ENCODE measurements around the gene ALDH7A1. TPM values are rescaled to one million over a fixed set of nuclear protein-coding genes. Genes with fewer than 3 reads are reported as not detected.
A peak's percentile ranks its signal among the peaks of the same experiment; 100 is the strongest.

ALDH7A1 gene
- total and polyA plus RNA-seq, 11 donors: 12.3 to 67.6 (median 30.9) TPM

DNA sequence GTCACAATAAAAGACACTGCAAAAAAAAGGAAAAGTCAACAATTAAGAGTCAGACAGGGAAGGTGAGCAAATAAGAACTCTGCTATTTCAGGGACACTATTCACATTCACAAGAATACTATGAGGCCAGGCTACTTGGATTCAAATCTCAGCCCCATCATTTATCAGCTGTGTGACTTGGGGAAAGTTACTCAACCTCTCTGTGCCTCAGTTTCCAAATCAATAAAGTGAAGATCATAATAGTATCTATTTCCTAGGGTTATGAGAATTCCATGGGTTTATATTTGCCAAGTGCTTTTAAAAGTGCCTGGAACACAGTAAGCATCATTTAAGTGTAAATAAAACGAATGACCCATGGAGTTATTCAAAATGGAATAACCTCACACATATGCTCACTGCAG is 56.4 kb downstream of the ALDH7A1 start:
- WGBS, 4 donors: 73 to 90% (median 88%) methylated on average over 1 of the region's 1 CpG
- Histone ChIP-seq H3K27me3 (no peaks in the 10 kb centered on the region), H3K4me1 (peaks cover 0 to 11% (median 4%) of the 10 kb centered on the region in 12 donors), H3K27ac (peak overlapping the region in 2 of 12 donors; percentile 15 to 59), H3K4me3 (no peak overlapping the region), H3K36me3 (peaks cover 0 to 2% (median 0%) of the 10 kb centered on the region in 9 donors), H3K9me3 (no peaks in the 10 kb centered on the region)
- peak in 1 of 4 donors; percentile 34 for ATAC-seq
- intact Hi-C loops (cut with DNase I): loop anchor here in 9 of 10 donors (1.0 to 10.0 kb wide), 7 partner anchors 36 to 199 kb away; partner anchors contain the start of gene GRAMD2B (in 4 of the 9)
- TF ChIP-seq, protein P1, sequence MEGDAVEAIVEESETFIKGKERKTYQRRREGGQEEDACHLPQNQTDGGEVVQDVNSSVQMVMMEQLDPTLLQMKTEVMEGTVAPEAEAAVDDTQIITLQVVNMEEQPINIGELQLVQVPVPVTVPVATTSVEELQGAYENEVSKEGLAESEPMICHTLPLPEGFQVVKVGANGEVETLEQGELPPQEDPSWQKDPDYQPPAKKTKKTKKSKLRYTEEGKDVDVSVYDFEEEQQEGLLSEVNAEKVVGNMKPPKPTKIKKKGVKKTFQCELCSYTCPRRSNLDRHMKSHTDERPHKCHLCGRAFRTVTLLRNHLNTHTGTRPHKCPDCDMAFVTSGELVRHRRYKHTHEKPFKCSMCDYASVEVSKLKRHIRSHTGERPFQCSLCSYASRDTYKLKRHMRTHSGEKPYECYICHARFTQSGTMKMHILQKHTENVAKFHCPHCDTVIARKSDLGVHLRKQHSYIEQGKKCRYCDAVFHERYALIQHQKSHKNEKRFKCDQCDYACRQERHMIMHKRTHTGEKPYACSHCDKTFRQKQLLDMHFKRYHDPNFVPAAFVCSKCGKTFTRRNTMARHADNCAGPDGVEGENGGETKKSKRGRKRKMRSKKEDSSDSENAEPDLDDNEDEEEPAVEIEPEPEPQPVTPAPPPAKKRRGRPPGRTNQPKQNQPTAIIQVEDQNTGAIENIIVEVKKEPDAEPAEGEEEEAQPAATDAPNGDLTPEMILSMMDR (IDR thresholded peaks at IDR 0.05): no peak
- no peak for TF ChIP-seq POLR2A (IDR thresholded peaks at IDR 0.05)
- no peak for DNase-seq

DNA sequence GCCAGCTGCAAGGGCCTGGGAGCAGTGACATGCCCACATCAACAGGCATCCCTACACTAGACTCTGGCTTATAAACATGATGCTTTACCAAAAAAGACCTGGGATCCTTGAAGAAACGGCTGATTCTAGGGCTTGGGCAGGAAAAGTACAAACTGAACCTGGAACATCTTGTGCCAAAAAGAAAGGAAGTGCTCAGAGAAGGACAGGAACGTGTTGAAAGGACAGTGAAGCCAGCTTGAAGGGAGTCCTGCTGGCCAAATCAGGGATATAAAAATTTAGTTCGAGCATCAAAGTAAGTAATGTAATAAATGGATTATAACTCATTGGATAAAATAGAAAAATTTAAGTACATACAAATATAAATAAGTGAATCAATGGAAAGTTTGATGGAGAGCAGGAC is 58.1 kb downstream of the ALDH7A1 start:
- Histone ChIP-seq H3K4me3 (no peak overlapping the region), H3K27me3 (no peaks in the 10 kb centered on the region), H3K9me3 (no peaks in the 10 kb centered on the region), H3K36me3 (no peaks in the 10 kb centered on the region), H3K4me1 (peaks cover 0 to 16% (median 5%) of the 10 kb centered on the region in 12 donors), H3K27ac (peak overlapping the region in 1 of 12 donors; percentile 22)
- intact Hi-C loops (cut with DNase I): loop anchor here in 7 of 10 donors (5.0 to 10.0 kb wide), 4 partner anchors 35 to 115 kb away; partner anchors contain the start of gene GRAMD2B (in 4 of the 7)
- no peak for ATAC-seq
- no peak for DNase-seq
- 44 to 58% (median 53%) methylated on average over 3 of the region's 3 CpGs for WGBS, 4 donors
- TF ChIP-seq, protein P1 (IDR thresholded peaks at IDR 0.05): no peak
- no peak for TF ChIP-seq POLR2A (IDR thresholded peaks at IDR 0.05)

DNA sequence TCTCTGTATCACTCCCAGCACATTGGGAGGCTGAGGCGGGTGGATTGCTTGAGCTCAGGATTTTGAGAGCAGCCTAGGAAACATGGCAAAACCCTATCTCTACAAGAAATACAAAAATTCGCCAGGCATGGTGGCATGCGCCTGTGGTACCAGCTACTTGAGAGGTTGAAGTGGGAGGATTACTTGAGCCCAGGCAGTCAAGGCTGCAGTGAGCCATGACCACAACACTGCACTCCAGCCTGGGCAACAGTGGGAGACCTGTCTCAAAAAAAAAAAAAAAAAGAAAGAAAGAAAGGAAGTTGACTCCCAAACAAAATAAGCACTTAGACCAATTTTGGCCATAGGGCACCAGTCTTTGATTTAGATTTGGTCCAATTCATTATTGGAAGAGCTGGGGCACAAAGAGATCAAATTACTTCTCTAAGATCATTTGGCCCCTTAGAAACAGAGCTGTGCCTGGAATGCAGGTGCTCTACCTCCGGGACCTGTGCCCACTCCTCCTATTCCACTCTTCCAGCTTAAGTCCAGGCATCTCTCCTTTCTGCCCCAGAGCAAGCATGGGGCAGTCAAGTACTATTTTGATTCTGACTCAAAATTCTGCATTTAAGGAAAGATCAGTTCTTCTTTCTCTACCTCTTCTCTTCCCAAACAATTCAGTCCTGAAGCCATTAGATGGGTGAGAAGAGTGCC is 59.0 kb downstream of the ALDH7A1 start:
- DNase-seq (no peak), ATAC-seq (no peak)
- Histone ChIP-seq H3K27ac (no peak overlapping the region), H3K4me1 (peaks cover 0 to 22% (median 8%) of the 10 kb centered on the region in 12 donors), H3K36me3 (no peaks in the 10 kb centered on the region), H3K9me3 (no peaks in the 10 kb centered on the region), H3K4me3 (no peak overlapping the region), H3K27me3 (no peaks in the 10 kb centered on the region)
- TF ChIP-seq, protein P1 (IDR thresholded peaks at IDR 0.05): no peak
- TF ChIP-seq POLR2A (IDR thresholded peaks at IDR 0.05): no peak
- WGBS, 4 donors: 94 to 97% (median 96%) methylated on average over 4 of the region's 4 CpGs
- intact Hi-C loops (cut with DNase I): loop anchor here in 7 of 10 donors (5.0 to 10.0 kb wide), 4 partner anchors 34 to 114 kb away; partner anchors contain the start of gene GRAMD2B (in 4 of the 7)

DNA sequence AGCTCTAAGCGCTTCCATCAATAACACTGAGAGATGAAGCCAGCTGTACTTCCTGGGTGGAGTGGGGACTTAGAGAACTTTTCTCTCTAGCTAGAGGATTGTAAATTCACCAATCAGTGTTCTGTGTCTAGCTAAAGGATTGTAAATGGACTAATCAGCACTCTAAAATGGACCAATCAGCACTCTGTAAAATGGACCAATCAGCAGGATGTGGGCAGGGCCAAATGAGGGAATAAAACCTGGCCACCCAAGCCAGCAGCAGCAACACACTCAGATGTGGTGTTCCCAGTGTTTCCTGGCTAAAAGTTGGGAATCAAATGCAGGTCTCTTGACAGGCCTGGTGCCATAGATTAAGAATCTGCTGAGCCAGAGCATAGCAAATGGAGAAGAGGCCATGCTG is 60.5 kb downstream of the ALDH7A1 start:
- 99 to 100% (median 100%) methylated on average over 1 of the region's 1 CpG for WGBS, 4 donors
- H3K4me3 ChIP-seq: no peak overlapping the region
- ATAC-seq: no peak
- TF ChIP-seq POLR2A (IDR thresholded peaks at IDR 0.05): no peak
- TF ChIP-seq, protein P1 (IDR thresholded peaks at IDR 0.05): no peak
- peaks cover 0 to 25% (median 9%) of the 10 kb centered on the region in 12 donors for H3K4me1 ChIP-seq
- no peak overlapping the region for H3K27ac ChIP-seq
- no peaks in the 10 kb centered on the region for H3K36me3 ChIP-seq
- no peaks in the 10 kb centered on the region for H3K27me3 ChIP-seq
- H3K9me3 ChIP-seq: no peaks in the 10 kb centered on the region
- DNase-seq: no peak
- intact Hi-C loops (cut with DNase I): loop anchor here in 2 of 10 donors (10.0 kb wide), 1 partner anchor 110 kb away; the partner anchor contains the start of gene GRAMD2B (in 2 of the 2)
